ENCODE measurements around the gene CACNA1S.
A peak's percentile ranks its signal among the peaks of the same experiment; 100 is the strongest.

Gene CACNA1S

GRCh38 chr1:201153474-201154388 lies 41.5 kb upstream of the CACNA1S start:
- DNase-seq (ENCODE audit: low read depth) = no peak
- TF ChIP-seq CTCF (IDR thresholded peaks at IDR 0.05; ENCODE audit: insufficient read depth, low read depth, low read length, missing control alignments) = no peak
- H3K4me3 ChIP-seq (ENCODE audit: low read length) = peak overlapping the region; percentile 77

GRCh38 chr1:201149400-201149799 lies 37.2 kb upstream of the CACNA1S start:
- DNase-seq (ENCODE audit: low read depth) = peak; percentile 67
- H3K4me3 ChIP-seq (ENCODE audit: low read length) = no peak overlapping the region
- TF ChIP-seq CTCF (IDR thresholded peaks at IDR 0.05; ENCODE audit: insufficient read depth, low read depth, low read length, missing control alignments) = peak; percentile 58

GRCh38 chr1:201147396-201148015 lies 35.3 kb upstream of the CACNA1S start:
- DNase-seq (ENCODE audit: low read depth) = no peak
- TF ChIP-seq CTCF (IDR thresholded peaks at IDR 0.05; ENCODE audit: insufficient read depth, low read depth, low read length, missing control alignments) = no peak

GRCh38 chr1:201146626-201147390 lies 34.6 kb upstream of the CACNA1S start:
- TF ChIP-seq CTCF (IDR thresholded peaks at IDR 0.05; ENCODE audit: insufficient read depth, low read depth, low read length, missing control alignments) = no peak
- no peak overlapping the region for H3K4me3 ChIP-seq (ENCODE audit: low read length)
- no peak for DNase-seq (ENCODE audit: low read depth)

More at GRCh38 chr1:201147396-201148015, 35.3 kb upstream of the CACNA1S start:
- H3K4me3 ChIP-seq (ENCODE audit: low read length) = no peak overlapping the region

- no peak for DNase-seq (ENCODE audit: low read depth)
- TF ChIP-seq CTCF (IDR thresholded peaks at IDR 0.05; ENCODE audit: insufficient read depth, low read depth, low read length, missing control alignments) = no peak
- H3K4me3 ChIP-seq (ENCODE audit: low read length) = no peak overlapping the region
These were observed 33.6 kb upstream of the CACNA1S start for GRCh38 chr1:201145816-201146215.

- no peak overlapping the region for H3K4me3 ChIP-seq (ENCODE audit: low read length)
- no peak for DNase-seq (ENCODE audit: low read depth)
- TF ChIP-seq CTCF (IDR thresholded peaks at IDR 0.05; ENCODE audit: insufficient read depth, low read depth, low read length, missing control alignments) = no peak
These were observed 32.9 kb upstream of the CACNA1S start for GRCh38 chr1:201145132-201145531.
